Measurements from ENCODE around the gene SFTA2. TPM values are rescaled to one million over a fixed set of nuclear protein-coding genes. Genes with fewer than 3 reads are reported as not detected.
A peak's percentile ranks its signal among the peaks of the same experiment; 100 is the strongest.

The SFTA2 gene
- total RNA-seq, 2 donors from 2014 or later = not detected

DNA sequence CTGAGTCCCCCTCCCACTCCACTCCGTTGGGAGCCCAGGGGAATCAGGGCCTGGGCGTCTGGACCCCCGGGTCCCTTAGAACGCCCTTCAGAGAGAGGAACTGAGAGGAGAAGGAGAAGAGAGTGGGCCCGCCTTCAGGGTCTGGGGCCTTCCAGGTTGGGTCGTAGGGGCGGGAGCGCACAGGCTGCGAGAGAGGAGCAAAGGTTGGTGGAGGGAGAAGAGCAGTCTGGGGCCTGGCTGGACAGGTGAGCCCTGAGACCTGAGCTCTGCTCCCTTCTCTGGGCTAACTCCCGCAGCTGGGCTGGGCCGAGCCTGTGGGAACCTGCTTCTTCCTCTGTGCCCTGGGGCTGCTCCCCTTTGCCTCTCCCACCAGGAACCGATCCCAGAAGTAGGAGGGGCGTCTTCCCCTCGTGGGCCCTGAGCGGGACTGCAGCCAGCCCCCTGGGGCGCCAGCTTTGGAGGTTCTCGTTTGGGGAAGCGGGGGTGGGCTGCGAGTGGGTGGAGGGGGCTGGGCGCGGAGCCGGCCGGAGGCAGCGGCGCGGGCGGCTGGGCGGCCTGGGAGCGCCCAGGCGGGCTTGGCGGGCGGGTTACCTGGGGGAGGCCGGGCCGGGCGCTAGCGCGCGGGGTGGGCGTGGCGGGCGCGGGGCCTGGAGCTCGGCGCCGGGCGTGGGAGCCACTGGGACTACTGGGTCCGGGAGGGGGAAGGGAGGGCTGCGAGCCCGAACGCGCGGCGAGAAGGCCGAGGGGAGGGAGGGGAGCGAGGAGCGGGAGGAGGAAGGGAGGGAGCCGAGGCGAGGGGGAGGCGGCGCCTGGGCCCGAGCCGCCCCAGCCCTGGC lies 48.1 kb downstream of the SFTA2 start, which contains the start of gene DDR1:
Gene DDR1 (plus strand): TSS at position 835 of the 836 bp plus-strand sequence. CDS start 4,211 bp downstream, outside the sequence.
- intact Hi-C loops (cut with DNase I) = no loop called here
- peak; percentile 80 to 83 for ATAC-seq
- DNase-seq = peak; percentile 79

DNA sequence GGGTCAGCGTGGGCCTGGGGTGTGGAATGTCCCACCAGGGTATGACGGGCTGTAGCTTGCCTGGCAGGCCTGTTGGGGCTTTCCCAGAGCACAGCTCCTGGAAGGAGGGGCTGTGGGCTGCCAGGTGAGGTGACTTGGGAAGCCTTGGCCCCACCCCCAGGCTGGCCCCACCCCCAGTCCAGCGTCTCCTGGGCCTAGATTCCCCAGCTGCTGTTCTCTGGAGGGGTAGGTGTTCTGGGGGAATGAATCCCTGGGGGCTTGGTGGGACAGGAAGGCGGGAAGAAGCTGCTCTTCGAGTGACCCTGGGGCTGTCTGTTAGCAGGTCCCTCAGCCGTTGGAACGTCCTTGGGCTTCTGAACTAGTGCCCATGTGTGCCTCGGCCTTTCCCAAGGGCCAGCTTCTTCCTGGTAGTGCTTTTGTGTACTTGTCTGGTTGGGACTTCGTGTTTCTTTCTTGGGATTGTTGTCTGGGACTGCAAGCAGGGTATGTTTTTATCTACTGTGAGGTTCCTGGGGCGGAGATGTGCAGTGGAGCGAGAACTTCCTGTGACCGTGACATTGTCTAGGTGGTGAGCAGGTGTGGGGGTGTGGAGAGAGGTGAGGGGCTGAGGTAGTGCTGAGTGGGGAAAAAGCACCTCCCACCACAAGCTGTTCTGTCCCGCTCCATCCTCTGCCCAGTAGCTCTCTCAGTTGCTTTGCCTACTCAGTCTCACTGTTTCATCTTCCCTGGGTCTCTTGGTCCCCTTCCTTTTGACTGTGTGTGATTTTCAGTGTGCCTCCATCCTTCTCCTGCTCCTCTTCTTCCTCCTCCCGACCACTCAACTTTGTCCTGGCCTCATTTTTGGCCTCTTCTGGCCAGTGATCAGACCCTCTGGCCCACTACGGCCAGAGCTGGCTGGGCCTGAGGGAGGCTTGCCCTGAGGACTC lies 48.9 kb downstream of the SFTA2 start:
- intact Hi-C loops (cut with DNase I) = no loop called here
- DNase-seq (no peak), ATAC-seq (no peak)

DNA sequence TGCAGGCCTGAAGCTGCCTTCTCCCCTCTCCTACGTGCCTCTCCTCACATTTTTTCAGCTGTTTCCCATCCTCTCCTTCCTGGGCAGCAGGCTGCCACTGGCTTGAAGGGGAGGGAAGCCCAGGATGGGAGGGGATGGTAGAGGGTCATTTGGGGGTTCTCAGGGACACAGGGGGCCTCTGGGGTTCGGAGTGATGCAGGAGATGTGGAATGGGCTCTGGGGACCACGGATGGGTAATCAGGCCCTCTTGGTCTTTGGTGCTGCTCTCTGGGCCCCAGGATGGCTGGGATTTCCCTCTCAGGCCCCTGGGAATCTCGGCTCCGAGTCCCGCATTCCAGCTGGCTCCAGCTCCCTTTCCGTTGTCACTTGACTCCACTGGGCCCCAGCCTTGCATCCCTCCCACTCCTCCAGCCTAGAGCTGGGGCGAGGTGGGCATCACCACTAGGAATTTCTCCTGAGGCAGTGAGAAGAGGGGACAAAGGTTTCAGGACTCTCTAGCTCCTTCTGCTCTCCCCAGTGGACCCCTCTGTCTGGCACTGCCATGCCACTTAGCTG lies 49.7 kb downstream of the SFTA2 start:
- intact Hi-C loops (cut with DNase I) = no loop called here
- ATAC-seq (no peak), DNase-seq (no peak)

DNA sequence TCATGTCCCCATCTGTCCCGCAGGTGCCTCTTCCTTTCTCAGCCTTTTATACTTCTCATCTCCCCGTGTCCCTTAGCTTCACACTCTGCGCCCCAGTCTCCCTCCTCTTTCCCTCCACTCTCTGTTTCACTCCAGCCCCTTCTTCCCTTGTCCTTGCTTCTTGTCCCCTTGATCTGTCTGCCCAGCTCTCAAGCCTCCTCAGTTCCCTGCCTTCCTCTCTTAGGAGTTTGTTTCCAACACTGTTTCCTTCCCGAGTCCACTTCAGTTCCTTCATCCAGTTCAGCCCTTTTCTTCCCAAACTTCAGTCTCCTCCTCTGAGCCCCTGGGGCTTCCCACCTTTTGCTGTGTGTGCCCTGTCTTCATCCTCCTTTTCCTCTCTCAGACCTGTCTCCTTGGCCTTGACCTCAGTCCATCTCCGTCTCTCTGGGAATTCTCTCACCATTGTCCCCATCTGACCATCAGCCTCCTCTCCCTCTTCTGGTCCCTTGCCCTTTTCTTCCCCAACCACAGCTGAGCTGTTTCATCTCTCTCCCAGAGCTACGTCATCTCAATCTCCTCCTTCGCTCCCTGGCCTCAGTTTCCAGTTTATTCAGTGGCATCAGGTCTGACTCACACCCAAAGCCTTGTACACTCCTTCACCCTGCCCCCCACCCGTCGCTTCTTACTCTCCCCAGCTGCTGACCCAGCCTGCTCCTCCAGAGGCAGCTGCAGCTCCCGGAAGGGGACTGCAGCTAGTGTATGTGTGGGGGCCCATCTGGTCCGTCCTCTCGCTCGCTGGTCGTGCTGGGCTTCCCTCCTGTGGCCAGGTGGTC lies 50.4 kb downstream of the SFTA2 start:
- intact Hi-C loops (cut with DNase I) = no loop called here
- ATAC-seq = no peak
- no peak for DNase-seq

Small RNA genes lying within 50 kb of the gene (microRNA-seq; reads per million reads assigned to microRNA genes)
- gene MIR4640 = 0.20 to 0.54 reads per million in 2 donors

Other genes with a start within 250 kb of the SFTA2 start
- gene PPP1R18, start 245.5 kb downstream of the SFTA2 start, total RNA-seq = 10 to 100 TPM; 28.0 to 36.8 TPM
- gene NRM, start 241.2 kb downstream of the SFTA2 start, total RNA-seq = 1 to 10 TPM; 5.3 to 6.3 TPM
- gene MDC1, start 214.9 kb downstream of the SFTA2 start, total RNA-seq = 10 to 100 TPM; 19.1 to 25.6 TPM
- 100 to 1,000 TPM; 276 to 303 TPM for gene TUBB, start 211.8 kb downstream of the SFTA2 start, total RNA-seq
- 100 to 1,000 TPM; 170 to 179 TPM for gene FLOT1, start 189.5 kb downstream of the SFTA2 start, total RNA-seq
- 10 to 100 TPM; 23.0 to 81.5 TPM for gene IER3, start 187.6 kb downstream of the SFTA2 start, total RNA-seq
- gene DDR1, start 47.7 kb downstream of the SFTA2 start, total RNA-seq = 10 to 100 TPM; 58.4 to 60.2 TPM
- 10 to 100 TPM; 24.4 to 25.3 TPM for gene GTF2H4, start 24.0 kb downstream of the SFTA2 start, total RNA-seq
- gene VARS2, start 17.9 kb downstream of the SFTA2 start, total RNA-seq = 10 to 100 TPM; 14.0 to 18.7 TPM
- gene MUCL3, start 8.8 kb upstream of the SFTA2 start, total RNA-seq = not detected
- gene MUC21, start 51.5 kb upstream of the SFTA2 start, total RNA-seq = not detected
- gene MUC22, start 78.3 kb upstream of the SFTA2 start, total RNA-seq = under 1 TPM in 1 of 2 donors, not detected in 1; 0.06 TPM
- not detected for gene C6orf15, start 180.4 kb upstream of the SFTA2 start, total RNA-seq
- 1 to 10 TPM; 1.1 to 1.9 TPM for gene PSORS1C1, start 182.6 kb upstream of the SFTA2 start, total RNA-seq
- under 1 TPM in 1 of 2 donors, not detected in 1; 0.10 TPM for gene CDSN, start 188.3 kb upstream of the SFTA2 start, total RNA-seq
- not detected for gene PSORS1C2, start 206.9 kb upstream of the SFTA2 start, total RNA-seq
- gene CCHCR1, start 225.6 kb upstream of the SFTA2 start, total RNA-seq = 10 to 100 TPM; 10.4 to 11.0 TPM
- 1 to 10 TPM; 2.2 to 8.3 TPM for gene TCF19, start 226.4 kb upstream of the SFTA2 start, total RNA-seq
- gene POU5F1, start 238.5 kb upstream of the SFTA2 start, total RNA-seq = under 1 TPM; 0.71 to 0.86 TPM